GM23338 (cell line): ENCODE results near the gene SYPL1.

Experiments
- CREB1 ChIP-seq: fragments of 250-450 bp; sonication (Bioruptor Pico); IDR thresholded peaks from 2 replicates; pipeline ENCODE4 v1.5.0; 2020; ENCODE audit warnings: low read depth, mild to moderate bottlenecking, moderate library complexity
- EZH2 ChIP-seq: fragments of 200-600 bp; sonication (generic); IDR thresholded peaks from one replicate; pipeline ENCODE4 v1.8.0; 2017; ENCODE audit warnings: antibody characterized with exemption, mild to moderate bottlenecking, low read depth; ENCODE audit not compliant: unreplicated experiment
- EZH2phosphoT487 ChIP-seq: fragments of 200-600 bp; sonication (generic); IDR thresholded peaks from one replicate; pipeline ENCODE4 v1.8.1; 2018; ENCODE audit warnings: antibody characterized with exemption; ENCODE audit not compliant: unreplicated experiment
- JUNB ChIP-seq: IDR thresholded peaks from one replicate; pipeline ENCODE4 v1.6.1; 2016; ENCODE audit warnings: antibody characterized with exemption; ENCODE audit not compliant: unreplicated experiment
- NANOG ChIP-seq: IDR thresholded peaks from 2 replicates; pipeline ENCODE4 v1.6.1; 2016; ENCODE audit warnings: antibody characterized with exemption, borderline replicate concordance
- POLR2AphosphoS5 ChIP-seq: IDR thresholded peaks from 2 replicates; pipeline ENCODE4 v1.6.1; 2016; ENCODE audit warnings: antibody characterized with exemption, low read depth
- REST ChIP-seq: IDR thresholded peaks from one replicate; pipeline ENCODE4 v1.6.1; 2018; ENCODE audit warnings: antibody characterized with exemption; ENCODE audit not compliant: unreplicated experiment
- ZNF114 ChIP-seq: fragments of 250-450 bp; sonication (Bioruptor Pico); IDR thresholded peaks from 2 replicates; pipeline ENCODE4 v1.5.0; 2020; ENCODE audit warnings: mild to moderate bottlenecking, moderate library complexity
- TF ChIP-seq, protein P1 (sequence below), 2 experiments: fragments of 200-600 bp in 1 of 2; sonication (generic) in 1 of 2; conservative IDR thresholded peaks; 2 replicates each; pipeline versions ENCODE4 v1.5.1 to v1.6.1; 2016 to 2017; ENCODE audit warnings: antibody characterized with exemption in 2 of 2, low read depth in 2 of 2, mild to moderate bottlenecking in 2 of 2, moderate library complexity in 1 of 2
- TF ChIP-seq, protein P2 (sequence below): IDR thresholded peaks from 2 replicates; pipeline ENCODE4 v1.6.1; 2016; ENCODE audit warnings: antibody characterized with exemption

DNA sequence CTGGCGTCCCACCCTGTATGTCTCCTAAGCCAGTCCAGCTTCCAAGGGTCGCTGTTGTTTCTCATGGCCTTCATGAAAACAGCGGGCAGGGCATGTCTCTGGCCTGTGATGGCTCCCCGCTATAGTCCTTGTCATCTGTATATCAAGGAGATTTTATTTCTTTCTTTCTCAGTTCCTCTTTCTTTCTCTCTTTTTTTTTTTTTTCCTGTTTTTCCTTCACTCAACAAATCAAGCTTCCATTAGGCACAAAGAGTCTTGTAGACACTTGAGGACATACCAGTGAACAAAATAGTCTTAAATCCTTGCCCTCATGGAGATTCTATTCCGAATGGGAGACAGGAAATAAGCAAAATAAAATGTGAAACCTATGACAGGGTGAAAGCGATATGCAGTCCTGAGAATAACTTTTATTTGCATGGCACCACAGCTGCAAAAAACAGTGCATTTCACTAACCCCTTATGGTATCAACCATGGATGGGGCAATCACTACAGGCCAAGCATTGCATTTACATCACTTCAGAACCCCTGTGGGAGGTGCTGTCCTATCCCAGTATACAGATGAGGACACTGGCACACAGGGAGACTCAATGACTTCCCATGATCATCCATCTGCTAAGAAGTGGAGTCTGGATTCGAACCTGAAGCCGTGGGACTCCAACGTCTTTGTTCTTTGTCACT is 50.7 kb downstream of the SYPL1 start:
- TF ChIP-seq, protein P1, sequence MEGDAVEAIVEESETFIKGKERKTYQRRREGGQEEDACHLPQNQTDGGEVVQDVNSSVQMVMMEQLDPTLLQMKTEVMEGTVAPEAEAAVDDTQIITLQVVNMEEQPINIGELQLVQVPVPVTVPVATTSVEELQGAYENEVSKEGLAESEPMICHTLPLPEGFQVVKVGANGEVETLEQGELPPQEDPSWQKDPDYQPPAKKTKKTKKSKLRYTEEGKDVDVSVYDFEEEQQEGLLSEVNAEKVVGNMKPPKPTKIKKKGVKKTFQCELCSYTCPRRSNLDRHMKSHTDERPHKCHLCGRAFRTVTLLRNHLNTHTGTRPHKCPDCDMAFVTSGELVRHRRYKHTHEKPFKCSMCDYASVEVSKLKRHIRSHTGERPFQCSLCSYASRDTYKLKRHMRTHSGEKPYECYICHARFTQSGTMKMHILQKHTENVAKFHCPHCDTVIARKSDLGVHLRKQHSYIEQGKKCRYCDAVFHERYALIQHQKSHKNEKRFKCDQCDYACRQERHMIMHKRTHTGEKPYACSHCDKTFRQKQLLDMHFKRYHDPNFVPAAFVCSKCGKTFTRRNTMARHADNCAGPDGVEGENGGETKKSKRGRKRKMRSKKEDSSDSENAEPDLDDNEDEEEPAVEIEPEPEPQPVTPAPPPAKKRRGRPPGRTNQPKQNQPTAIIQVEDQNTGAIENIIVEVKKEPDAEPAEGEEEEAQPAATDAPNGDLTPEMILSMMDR (conservative IDR thresholded peaks at IDR 0.05; ENCODE audit: low read depth in 2 of 2), result no peak
- no peak for TF ChIP-seq POLR2AphosphoS5
- TF ChIP-seq EZH2, result no peak
- TF ChIP-seq JUNB, result no peak
- no peak for TF ChIP-seq EZH2phosphoT487
- no peak for TF ChIP-seq REST
- TF ChIP-seq CREB1 (CRISPR knock-in tag), result no peak
- TF ChIP-seq NANOG, result no peak
- TF ChIP-seq ZNF114 (CRISPR knock-in tag), result no peak
- TF ChIP-seq, protein P2, sequence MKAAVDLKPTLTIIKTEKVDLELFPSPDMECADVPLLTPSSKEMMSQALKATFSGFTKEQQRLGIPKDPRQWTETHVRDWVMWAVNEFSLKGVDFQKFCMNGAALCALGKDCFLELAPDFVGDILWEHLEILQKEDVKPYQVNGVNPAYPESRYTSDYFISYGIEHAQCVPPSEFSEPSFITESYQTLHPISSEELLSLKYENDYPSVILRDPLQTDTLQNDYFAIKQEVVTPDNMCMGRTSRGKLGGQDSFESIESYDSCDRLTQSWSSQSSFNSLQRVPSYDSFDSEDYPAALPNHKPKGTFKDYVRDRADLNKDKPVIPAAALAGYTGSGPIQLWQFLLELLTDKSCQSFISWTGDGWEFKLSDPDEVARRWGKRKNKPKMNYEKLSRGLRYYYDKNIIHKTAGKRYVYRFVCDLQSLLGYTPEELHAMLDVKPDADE, result no peak
